ENCODE results near the gene ACOT2.

DNA sequence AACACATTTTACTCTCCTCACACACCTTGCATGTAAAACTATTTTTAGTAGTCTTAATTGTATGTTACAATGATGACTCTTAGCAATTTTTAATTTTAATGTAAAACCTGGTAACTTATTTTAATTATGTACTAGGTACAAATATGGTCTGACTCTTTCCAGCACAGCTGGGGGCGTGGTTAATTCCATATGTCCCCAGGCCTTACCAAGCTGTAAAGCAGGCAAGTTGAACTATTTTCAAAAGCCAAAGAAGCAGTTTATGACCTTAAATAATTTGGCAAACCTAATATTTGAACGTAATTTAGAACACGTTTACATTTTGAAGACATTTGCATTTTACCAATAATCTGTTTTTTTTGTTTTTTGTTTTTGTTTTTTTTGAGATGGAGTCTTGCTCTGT lies 34.0 kb downstream of the ACOT2 start:
- no peak for TF ChIP-seq CTCF (IDR thresholded peaks at IDR 0.05)
- TF ChIP-seq POLR2AphosphoS5 (IDR thresholded peaks at IDR 0.05; ENCODE audit: insufficient read depth in 1 of 2, low read depth in 1 of 2) = no peak
